CD14-positive monocyte (primary cell): ENCODE measurements around the gene RBM28. TPM values are rescaled to one million over a fixed set of nuclear protein-coding genes. Genes with fewer than 3 reads are reported as not detected.

Experiments
- DNase-seq, 3 donors: peaks; one replicate each; pipeline ENCODE4 v3.0.0-alpha.2; 2011 to 2022
- H2AFZ ChIP-seq: 2 replicates; pipeline ENCODE4 v1.6.0; 2012; ENCODE audit warnings: mild to moderate bottlenecking, low read depth, low read length, inconsistent platforms; ENCODE audit not compliant: insufficient read depth, poor library complexity, severe bottlenecking
- H3K27ac ChIP-seq, 2 donors: 1 replicate in 1 of 2; 2 replicates in 1 of 2; pipeline ENCODE4 v1.5.1; 2012 to 2013; ENCODE audit warnings: low read length in 2 of 2, control low read depth in 1 of 2, inconsistent platforms in 1 of 2, low read depth in 1 of 2, mild to moderate bottlenecking in 1 of 2
- H3K27me3 ChIP-seq, 2 donors: one replicate each; pipeline versions ENCODE4 v1.6.0 to v1.6.1; 2011 to 2013; ENCODE audit warnings: low read length in 2 of 2; ENCODE audit not compliant: control insufficient read depth in 2 of 2, insufficient read depth in 2 of 2
- H3K36me3 ChIP-seq, 2 donors: replicated peaks in 1 of 2; 1 replicate in 1 of 2; 2 replicates in 1 of 2; pipeline versions ENCODE4 v1.5.1 to v1.6.1; 2012 to 2013; ENCODE audit warnings: low read length in 2 of 2, control low read depth in 1 of 2, inconsistent platforms in 1 of 2, mild to moderate bottlenecking in 1 of 2; ENCODE audit not compliant: insufficient read depth in 2 of 2, control insufficient read depth in 1 of 2
- H3K4me1 ChIP-seq, 2 donors: 1 replicate in 1 of 2; 2 replicates in 1 of 2; pipeline versions ENCODE4 v1.5.1 to v1.6.1; 2012 to 2013; ENCODE audit warnings: low read length in 2 of 2, control low read depth in 1 of 2, inconsistent platforms in 1 of 2, mild to moderate bottlenecking in 1 of 2, moderate library complexity in 1 of 2; ENCODE audit not compliant: insufficient read depth in 2 of 2, control insufficient read depth in 1 of 2
- H3K4me2 ChIP-seq: replicated peaks from 2 replicates; pipeline ENCODE3; 2012; ENCODE audit warnings: low read length, moderate library complexity, mild to moderate bottlenecking; ENCODE audit not compliant: poor library complexity, severe bottlenecking; ENCODE audit errors: extremely low read depth
- H3K4me3 ChIP-seq, 3 experiments: fragments of 200-600 bp in 1 of 3; sonication (generic) in 1 of 3; replicated peaks in 1 of 3; 1 replicate in 2 of 3; 2 replicates in 1 of 3; pipeline ENCODE4 v1.5.1; 2011 to 2013; ENCODE audit warnings: low read length in 3 of 3, mild to moderate bottlenecking in 3 of 3, control low read depth in 2 of 3, low read depth in 2 of 3, inconsistent platforms in 1 of 3, moderate library complexity in 1 of 3
- H3K79me2 ChIP-seq: 2 replicates; pipeline ENCODE4 v1.6.0; 2012; ENCODE audit warnings: mild to moderate bottlenecking, control low read depth, inconsistent platforms, low read length, moderate library complexity; ENCODE audit not compliant: insufficient read depth
- H3K9ac ChIP-seq: 2 replicates; pipeline ENCODE4 v1.6.0; 2017; ENCODE audit warnings: low read length, mild to moderate bottlenecking; ENCODE audit not compliant: insufficient read depth, poor library complexity, severe bottlenecking
- H3K9me3 ChIP-seq, 2 donors: replicated peaks in 1 of 2; 1 replicate in 1 of 2; 2 replicates in 1 of 2; pipeline versions ENCODE4 v1.5.1 to v1.6.1; 2012 to 2013; ENCODE audit warnings: low read length in 2 of 2, control low read depth in 1 of 2; ENCODE audit not compliant: control insufficient read depth in 1 of 2, insufficient read depth in 1 of 2
- H4K20me1 ChIP-seq: 2 replicates; pipeline ENCODE4 v1.6.0; 2012; ENCODE audit warnings: mild to moderate bottlenecking, low read length, control low read depth, moderate library complexity; ENCODE audit not compliant: insufficient read depth
- H3K27ac Mint-ChIP-seq, 7 donors: one replicate each; pipeline ENCODE4 v1.8.0; 2020; ENCODE audit warnings: mild to moderate bottlenecking in 7 of 7, mixed read lengths in 7 of 7, moderate library complexity in 6 of 7, inconsistent platforms in 2 of 7
- H3K27me3 Mint-ChIP-seq, 3 donors: one replicate each; pipeline ENCODE4 v1.8.0; 2021 to 2022; ENCODE audit warnings: low read depth in 3 of 3, mild to moderate bottlenecking in 3 of 3, mixed read lengths in 3 of 3, moderate library complexity in 3 of 3, inconsistent platforms in 1 of 3
- H3K36me3 Mint-ChIP-seq, 2 donors: one replicate each; pipeline ENCODE4 v1.8.0; 2020; ENCODE audit warnings: mixed read lengths in 2 of 2, inconsistent platforms in 1 of 2, mild to moderate bottlenecking in 1 of 2
- H3K4me1 Mint-ChIP-seq: one replicate; pipeline ENCODE4 v1.8.0; 2020; ENCODE audit warnings: mild to moderate bottlenecking, mixed read lengths
- H3K4me3 Mint-ChIP-seq, 2 donors: one replicate each; pipeline ENCODE4 v1.8.0; 2020; ENCODE audit warnings: mild to moderate bottlenecking in 2 of 2, mixed read lengths in 2 of 2, moderate library complexity in 1 of 2
- H3K9me3 Mint-ChIP-seq, 7 donors: one replicate each; pipeline ENCODE4 v1.8.0; 2020 to 2022; ENCODE audit warnings: mixed read lengths in 7 of 7, mild to moderate bottlenecking in 6 of 7, moderate library complexity in 6 of 7, inconsistent platforms in 2 of 7
- CTCF ChIP-seq: fragments of 200-600 bp; IDR thresholded peaks from one replicate; pipeline ENCODE4 v1.8.0; 2022; ENCODE audit warnings: antibody characterized with exemption, mild to moderate bottlenecking
- WGBS: methylation state at CpG from one replicate; pipeline ENCODE4 v1.1.5; 2013; ENCODE audit warnings: missing lambda C conversion rate; ENCODE audit not compliant: insufficient coverage; 5-methylcytosine and 5-hydroxymethylcytosine counted together
- intact Hi-C, 2 donors: fragments of 100-400 bp; cut with micrococcal nuclease; formaldehyde crosslinking; loops; one replicate each; pipeline versions ENCODE4 v1.15.0 to v1.15.1; 2023
- polyA plus RNA-seq, 3 donors: library from polyadenylated mRNA; depleted of rRNA in 1 of 3; unstranded in 2 of 3; stranded (reverse) in 1 of 3; fragments of 300-500 nt in 2 of 3; fragments of >200 nt in 1 of 3; fragmentation: Illumina TruSeq in 2 of 3; gene quantifications; 1 replicate in 2 of 3; 2 replicates in 1 of 3; pipeline ENCODE4 v1.2.3, GENCODE V29; 2012 to 2021

Gene RBM28
- polyA plus RNA-seq, 3 donors, result 4.0 to 14.4 (median 4.9) TPM

- no peak overlapping the region for H3K4me3 Mint-ChIP-seq
- no peaks in the 10 kb centered on the region for H3K4me1 Mint-ChIP-seq
- H3K36me3 Mint-ChIP-seq, result no peaks in the 10 kb centered on the region
- Histone ChIP-seq H3K36me3 (no peaks in the 10 kb centered on the region), H3K27ac (no peak overlapping the region), H3K79me2 (no peaks in the 10 kb centered on the region), H2AFZ (no peak overlapping the region), H4K20me1 (no peaks in the 10 kb centered on the region), H3K4me3 (no peak overlapping the region), H3K27me3 (no peaks in the 10 kb centered on the region), H3K4me2 (no peak overlapping the region), H3K9ac (no peak overlapping the region), H3K9me3 (no peaks in the 10 kb centered on the region), H3K4me1 (no peaks in the 10 kb centered on the region)
- no peaks in the 10 kb centered on the region for H3K9me3 Mint-ChIP-seq
- DNase-seq, result no peak
- H3K27ac Mint-ChIP-seq, result no peak overlapping the region
- no peak for TF ChIP-seq CTCF
- intact Hi-C loops, result no loop called here
- 100% methylated on average over 2 of the region's 2 CpGs for WGBS
- H3K27me3 Mint-ChIP-seq, result peaks cover 3 to 6% (median 4%) of the 10 kb centered on the region in 3 donors
Measured at GRCh38 chr7:128373606-128374005, 29.9 kb upstream of the RBM28 start.

- Mint-ChIP-seq H3K4me1 (peaks cover 7% of the 10 kb centered on the region), H3K4me3 (no peak overlapping the region), H3K36me3 (no peaks in the 10 kb centered on the region), H3K27me3 (peaks cover 6 to 9% (median 7%) of the 10 kb centered on the region in 3 donors), H3K27ac (no peak overlapping the region), H3K9me3 (peaks cover 0 to 3% (median 0%) of the 10 kb centered on the region in 7 donors)
- Histone ChIP-seq H4K20me1 (no peaks in the 10 kb centered on the region), H3K79me2 (no peaks in the 10 kb centered on the region), H3K4me2 (no peak overlapping the region), H3K27me3 (no peaks in the 10 kb centered on the region), H3K36me3 (no peaks in the 10 kb centered on the region), H3K27ac (no peak overlapping the region), H3K9me3 (no peaks in the 10 kb centered on the region), H3K4me1 (peaks cover 0 to 4% of the 10 kb centered on the region in 2 donors), H3K4me3 (no peak overlapping the region), H3K9ac (no peak overlapping the region), H2AFZ (no peak overlapping the region)
- no peak for DNase-seq
- no CpG with 5 or more reads among the region's 4 CpGs for WGBS
- intact Hi-C loops, result no loop called here
- TF ChIP-seq CTCF, result no peak
Measured at GRCh38 chr7:128370491-128370890, 26.8 kb upstream of the RBM28 start.
